AG20443 (cell line): ENCODE data around the gene AHNAK.
"Not testable (repeated sequence)": the region's sequence is repeated elsewhere in the genome, so short reads cannot be mapped to it uniquely, and the experiment has no call there.

ENCODE experiments used
- DNase-seq: peaks from one replicate; pipeline ENCODE4 v3.0.0; 2012; ENCODE audit warnings: low spot score, mixed read lengths

Gene AHNAK

GRCh38 chr11:62546244-62546928 lies at the start of gene AHNAK:
Gene AHNAK (minus strand): TSS chr11:62546806. CDS start chr11:62536098, 10,708 bp downstream.
- DNase-seq = peak; percentile 84

- no peak for DNase-seq
Observed at GRCh38 chr11:62595124-62595523, 48.5 kb upstream of the AHNAK start.

GRCh38 chr11:62593434-62594044 lies 46.9 kb upstream of the AHNAK start:
- DNase-seq = peak; percentile 69

GRCh38 chr11:62592989-62593421 lies 46.4 kb upstream of the AHNAK start:
- DNase-seq = no peak

GRCh38 chr11:62592146-62592815 lies 45.7 kb upstream of the AHNAK start:
- DNase-seq = no peak

- DNase-seq = peak; percentile 93
Observed at GRCh38 chr11:62591448-62592145, 45.0 kb upstream of the AHNAK start, which contains the start of gene TUT1. Gene TUT1 (minus strand): TSS chr11:62591523. CDS start chr11:62591485, 38 bp downstream.

GRCh38 chr11:62588966-62589637 lies 42.5 kb upstream of the AHNAK start:
- DNase-seq = no peak

GRCh38 chr11:62585356-62585755 lies 38.8 kb upstream of the AHNAK start:
- DNase-seq = not testable (repeated sequence)

- DNase-seq = not testable (repeated sequence)
Observed at GRCh38 chr11:62581735-62582134, 35.1 kb upstream of the AHNAK start.

- DNase-seq = no peak
Observed at GRCh38 chr11:62580959-62581715, 34.5 kb upstream of the AHNAK start.

- no peak for DNase-seq
Observed at GRCh38 chr11:62579252-62579651, 32.6 kb upstream of the AHNAK start.

GRCh38 chr11:62578541-62578940 lies 31.9 kb upstream of the AHNAK start:
- DNase-seq = no peak

GRCh38 chr11:62577046-62577714 lies 30.6 kb upstream of the AHNAK start:
- no peak for DNase-seq

- no peak for DNase-seq
Observed at GRCh38 chr11:62575837-62576236, 29.2 kb upstream of the AHNAK start.

GRCh38 chr11:62575156-62575555 lies 28.6 kb upstream of the AHNAK start:
- peak; percentile 25 for DNase-seq

GRCh38 chr11:62574363-62575071 lies 27.9 kb upstream of the AHNAK start:
- peak; percentile 44 for DNase-seq

GRCh38 chr11:62573592-62574362 lies 27.2 kb upstream of the AHNAK start, which contains the start of gene EEF1G:
Gene EEF1G (minus strand): TSS chr11:62573891. CDS start chr11:62573842, 49 bp downstream.
- peak; percentile 99 for DNase-seq

GRCh38 chr11:62573006-62573591 lies 26.5 kb upstream of the AHNAK start:
- DNase-seq = peak; percentile 29
